Liver (tissue), 9 donors: ENCODE data around the gene TRIP13. TPM values are rescaled to one million over a fixed set of nuclear protein-coding genes. Genes with fewer than 3 reads are reported as not detected.

Source experiments
- DNase-seq: peaks from one replicate; pipeline ENCODE4 v3.0.0-alpha.2; 2017; ENCODE audit warnings: low spot score
- H3K27ac ChIP-seq, 2 donors: one replicate each; pipeline ENCODE4 v1.7.0; 2013; ENCODE audit warnings: inconsistent platforms in 2 of 2, low read length in 2 of 2, control low read depth in 1 of 2, low read depth in 1 of 2, mild to moderate bottlenecking in 1 of 2
- H3K27me3 ChIP-seq, 4 donors: one replicate each; pipeline versions ENCODE4 v1.6.1 to v1.7.0; 2013; ENCODE audit warnings: low read length in 3 of 4, inconsistent platforms in 1 of 4, mild to moderate bottlenecking in 1 of 4, moderate library complexity in 1 of 4; ENCODE audit not compliant: control insufficient read depth in 4 of 4, insufficient read depth in 4 of 4
- H3K36me3 ChIP-seq, 4 donors: one replicate each; pipeline versions ENCODE4 v1.6.1 to v1.7.0; 2013; ENCODE audit warnings: low read length in 3 of 4, mild to moderate bottlenecking in 3 of 4, low read depth in 1 of 4, moderate library complexity in 1 of 4; ENCODE audit not compliant: control insufficient read depth in 4 of 4, insufficient read depth in 3 of 4
- H3K4me1 ChIP-seq, 4 donors: one replicate each; pipeline versions ENCODE4 v1.6.1 to v1.7.0; 2013; ENCODE audit warnings: low read length in 3 of 4, mild to moderate bottlenecking in 3 of 4, moderate library complexity in 1 of 4; ENCODE audit not compliant: control insufficient read depth in 4 of 4, insufficient read depth in 4 of 4
- H3K4me3 ChIP-seq, 3 donors: one replicate each; pipeline versions ENCODE4 v1.6.1 to v1.7.0; 2013; ENCODE audit warnings: low read length in 3 of 3, control low read depth in 1 of 3, low read depth in 1 of 3, mild to moderate bottlenecking in 1 of 3
- H3K9ac ChIP-seq, 2 donors: one replicate each; pipeline ENCODE4 v1.7.0; 2013; ENCODE audit warnings: low read length in 2 of 2, mild to moderate bottlenecking in 2 of 2, moderate library complexity in 2 of 2, control low read depth in 1 of 2, low read depth in 1 of 2
- H3K9me3 ChIP-seq, 4 donors: one replicate each; pipeline versions ENCODE4 v1.6.1 to v1.7.0; 2013; ENCODE audit warnings: low read length in 3 of 4; ENCODE audit not compliant: control insufficient read depth in 4 of 4
- ATF3 ChIP-seq: IDR thresholded peaks from 2 replicates; pipeline ENCODE4 v1.6.1; 2016; ENCODE audit warnings: antibody characterized with exemption
- CTCF ChIP-seq: fragments of 150-350 bp; IDR thresholded peaks from 2 replicates; pipeline ENCODE4 v1.5.1; 2017; ENCODE audit warnings: improper control_type of control experiment, low read depth, low read length; ENCODE audit not compliant: missing input control
- EGR1 ChIP-seq, 2 donors: IDR thresholded peaks; 2 replicates each; pipeline ENCODE4 v1.6.1; 2016 to 2018; ENCODE audit warnings: antibody characterized with exemption in 2 of 2, low read depth in 2 of 2
- FOXA1 ChIP-seq: IDR thresholded peaks from 2 replicates; pipeline ENCODE4 v1.6.1; 2016; ENCODE audit warnings: antibody characterized with exemption
- FOXA2 ChIP-seq: IDR thresholded peaks from 2 replicates; pipeline ENCODE4 v1.6.1; 2016; ENCODE audit warnings: antibody characterized with exemption
- GABPA ChIP-seq, 2 donors: IDR thresholded peaks in 1 of 2; conservative IDR thresholded peaks in 1 of 2; 2 replicates each; pipeline ENCODE4 v1.6.1; 2016; ENCODE audit warnings: antibody characterized with exemption in 2 of 2, mild to moderate bottlenecking in 1 of 2, moderate library complexity in 1 of 2
- HNF4A ChIP-seq, 2 donors: conservative IDR thresholded peaks; 2 replicates each; pipeline ENCODE4 v1.6.1; 2016; ENCODE audit warnings: antibody characterized with exemption in 2 of 2, mild to moderate bottlenecking in 2 of 2
- HNF4G ChIP-seq: IDR thresholded peaks from 2 replicates; pipeline ENCODE4 v1.6.1; 2016; ENCODE audit warnings: antibody characterized with exemption
- JUND ChIP-seq, 2 donors: IDR thresholded peaks; 2 replicates each; pipeline ENCODE4 v1.6.1; 2016; ENCODE audit warnings: antibody characterized with exemption in 2 of 2
- MAX ChIP-seq: IDR thresholded peaks from 2 replicates; pipeline ENCODE4 v1.6.1; 2016; ENCODE audit warnings: antibody characterized with exemption
- NR2F2 ChIP-seq: IDR thresholded peaks from 2 replicates; pipeline ENCODE4 v1.6.1; 2016; ENCODE audit warnings: antibody characterized with exemption
- RAD21 ChIP-seq, 2 donors: IDR thresholded peaks; 2 replicates each; pipeline ENCODE4 v1.6.1; 2016; ENCODE audit warnings: antibody characterized with exemption in 2 of 2, mild to moderate bottlenecking in 2 of 2
- REST ChIP-seq: IDR thresholded peaks from 2 replicates; pipeline ENCODE4 v1.6.1; 2016; ENCODE audit warnings: antibody characterized with exemption, mild to moderate bottlenecking
- RXRA ChIP-seq, 2 donors: IDR thresholded peaks; 2 replicates each; pipeline ENCODE4 v1.6.1; 2017 to 2018; ENCODE audit warnings: antibody characterized with exemption in 2 of 2, mild to moderate bottlenecking in 1 of 2
- SP1 ChIP-seq: IDR thresholded peaks from 2 replicates; pipeline ENCODE4 v1.6.1; 2018; ENCODE audit warnings: antibody characterized with exemption, mild to moderate bottlenecking
- TAF1 ChIP-seq: conservative IDR thresholded peaks from 2 replicates; pipeline ENCODE4 v1.6.1; 2016; ENCODE audit warnings: antibody characterized with exemption, mild to moderate bottlenecking
- YY1 ChIP-seq: IDR thresholded peaks from 2 replicates; pipeline ENCODE4 v1.6.1; 2016; ENCODE audit warnings: antibody characterized with exemption, mild to moderate bottlenecking
- ZBTB33 ChIP-seq: IDR thresholded peaks from 2 replicates; pipeline ENCODE4 v1.6.1; 2016; ENCODE audit warnings: antibody characterized with exemption
- WGBS: extraction: QIAGEN DNeasy Blood & Tissue Kit; methylation state at CpG from one replicate; pipeline ENCODE4 v1.1.7; 2013; 5-methylcytosine and 5-hydroxymethylcytosine counted together
- polyA plus RNA-seq, 2 donors: library from polyadenylated mRNA; stranded (reverse) in 1 of 2; unstranded in 1 of 2; fragments of 200-250 nt in 1 of 2; fragments of >200 nt in 1 of 2; fragmentation: Nextera tagmentation in 1 of 2; extraction: Ambion mirVana in 1 of 2; gene quantifications; one replicate each; pipeline versions ENCODE4 v1.2.1 to v1.2.3, GENCODE V29; 2013 to 2015
- total RNA-seq, 2 donors: library from RNA; depleted of rRNA; stranded (reverse); fragments of >200 nt; gene quantifications; one replicate each; pipeline ENCODE4 v1.2.3, GENCODE V29; 2014
- donor health status: healthy.
- donor health status: healthy.
- donor health status: healthy.
- donor health status: healthy.
- donor health status: healthy.

The TRIP13 gene
- total and polyA plus RNA-seq, 4 donors = 0.42 to 12.4 (median 0.84) TPM

- H3K36me3 ChIP-seq = no peaks in the 10 kb centered on the region
- no peak overlapping the region for H3K27ac ChIP-seq
- no peaks in the 10 kb centered on the region for H3K9me3 ChIP-seq
- no peak for DNase-seq
- peaks cover 0 to 4% (median 0%) of the 10 kb centered on the region in 4 donors for H3K4me1 ChIP-seq
- no peak overlapping the region for H3K4me3 ChIP-seq
- peaks cover 0 to 3% (median 0%) of the 10 kb centered on the region in 4 donors for H3K27me3 ChIP-seq
- H3K9ac ChIP-seq = no peak overlapping the region
- no peak for TF ChIP-seq EGR1 (IDR thresholded peaks at IDR 0.05; ENCODE audit: low read depth in 2 of 2)
- no peak for TF ChIP-seq REST
- TF ChIP-seq RAD21 (IDR thresholded peaks at IDR 0.05) = no peak
- no peak for TF ChIP-seq GABPA (IDR thresholded peaks at IDR 0.05 in 1 of 2, conservative IDR thresholded peaks at IDR 0.05 in 1 of 2)
- TF ChIP-seq HNF4G = no peak
- no peak for TF ChIP-seq SP1
- TF ChIP-seq MAX = no peak
- TF ChIP-seq FOXA2 = no peak
- no peak for TF ChIP-seq FOXA1
- no peak for TF ChIP-seq CTCF
- no peak for TF ChIP-seq TAF1
- TF ChIP-seq YY1 = no peak
- no peak for TF ChIP-seq JUND (IDR thresholded peaks at IDR 0.05)
- no peak for TF ChIP-seq NR2F2
- no peak for TF ChIP-seq ATF3
- no peak for TF ChIP-seq ZBTB33
- no peak for TF ChIP-seq HNF4A (conservative IDR thresholded peaks at IDR 0.05)
- TF ChIP-seq RXRA (IDR thresholded peaks at IDR 0.05) = no peak
- 73% methylated on average over 12 of the region's 12 CpGs for WGBS
Measured at GRCh38 chr5:944992-945685, 52.5 kb downstream of the TRIP13 start.
